ENCODE data around the gene LAYN. TPM values are rescaled to one million over a fixed set of nuclear protein-coding genes. Genes with fewer than 3 reads are reported as not detected.

Gene LAYN
- 10 to 100 TPM; 12.3 to 15.6 TPM for total RNA-seq

GRCh38 chr11:111540114-111540936, at the start of gene LAYN:
Gene LAYN, plus strand, starts transcription at chr11:111540720. Its CDS starts 124 bp downstream, at chr11:111540844.
- peaks cover 45% of the 10 kb centered on the region for H3K4me1 Mint-ChIP-seq (ENCODE audit: low read depth)
- ATAC-seq (replicated peaks in 1 of 2) (peak; percentile 59 to 65), DNase-seq (peak; percentile 71 to 73)
- H3K36me3 Mint-ChIP-seq (ENCODE audit: insufficient read depth in 2 of 2): no peaks in the 10 kb centered on the region
- H3K27me3 Mint-ChIP-seq (ENCODE audit: low read depth): peaks cover 61% of the 10 kb centered on the region
- H3K9me3 Mint-ChIP-seq: no peaks in the 10 kb centered on the region
- H3K27ac Mint-ChIP-seq: peak within 1 kb of the TSS; percentile 85
- peak within 1 kb of the TSS; percentile 79 to 86 for H3K4me3 Mint-ChIP-seq

GRCh38 chr11:111494040-111494439, 46.5 kb upstream of the LAYN start:
- H3K36me3 Mint-ChIP-seq (ENCODE audit: insufficient read depth in 2 of 2): no peaks in the 10 kb centered on the region
- no peaks in the 10 kb centered on the region for H3K4me1 Mint-ChIP-seq (ENCODE audit: low read depth)
- ATAC-seq (replicated peaks in 1 of 2): no peak
- no peak overlapping the region for H3K27ac Mint-ChIP-seq
- no peak overlapping the region for H3K4me3 Mint-ChIP-seq
- H3K9me3 Mint-ChIP-seq: no peaks in the 10 kb centered on the region
- H3K27me3 Mint-ChIP-seq (ENCODE audit: low read depth): peaks cover 44% of the 10 kb centered on the region
- DNase-seq: no peak

- DNase-seq (no peak), ATAC-seq (replicated peaks in 1 of 2) (no peak)
- Mint-ChIP-seq H3K4me3 (no peak overlapping the region), H3K36me3 (ENCODE audit: insufficient read depth in 2 of 2) (no peaks in the 10 kb centered on the region), H3K9me3 (no peaks in the 10 kb centered on the region), H3K4me1 (ENCODE audit: low read depth) (no peaks in the 10 kb centered on the region), H3K27ac (no peak overlapping the region), H3K27me3 (ENCODE audit: low read depth) (peaks cover 52% of the 10 kb centered on the region)
Measured at GRCh38 chr11:111499483-111499882, 41.0 kb upstream of the LAYN start.

- Mint-ChIP-seq H3K36me3 (ENCODE audit: insufficient read depth in 2 of 2) (no peaks in the 10 kb centered on the region), H3K27ac (no peak overlapping the region), H3K9me3 (no peaks in the 10 kb centered on the region), H3K27me3 (ENCODE audit: low read depth) (peaks cover 46% of the 10 kb centered on the region), H3K4me3 (no peak overlapping the region), H3K4me1 (ENCODE audit: low read depth) (no peaks in the 10 kb centered on the region)
- ATAC-seq (replicated peaks in 1 of 2) (no peak), DNase-seq (no peak)
Measured at GRCh38 chr11:111500481-111500880, 40.0 kb upstream of the LAYN start.

- DNase-seq: no peak
- no peak for ATAC-seq (replicated peaks in 1 of 2)
- Mint-ChIP-seq H3K4me1 (ENCODE audit: low read depth) (no peaks in the 10 kb centered on the region), H3K9me3 (no peaks in the 10 kb centered on the region), H3K4me3 (no peak overlapping the region), H3K36me3 (ENCODE audit: insufficient read depth in 2 of 2) (no peaks in the 10 kb centered on the region), H3K27ac (no peak overlapping the region), H3K27me3 (ENCODE audit: low read depth) (peaks cover 40% of the 10 kb centered on the region)
Measured at GRCh38 chr11:111502611-111503010, 37.9 kb upstream of the LAYN start.

- DNase-seq: no peak
- no peak overlapping the region for H3K27ac Mint-ChIP-seq
- H3K36me3 Mint-ChIP-seq (ENCODE audit: insufficient read depth in 2 of 2): no peaks in the 10 kb centered on the region
- peaks cover 49% of the 10 kb centered on the region for H3K27me3 Mint-ChIP-seq (ENCODE audit: low read depth)
- ATAC-seq (replicated peaks in 1 of 2): no peak
- peaks cover 19% of the 10 kb centered on the region for H3K4me1 Mint-ChIP-seq (ENCODE audit: low read depth)
- H3K9me3 Mint-ChIP-seq: no peaks in the 10 kb centered on the region
- H3K4me3 Mint-ChIP-seq: no peak overlapping the region
Measured at GRCh38 chr11:111510311-111510710, 30.2 kb upstream of the LAYN start.

GRCh38 chr11:111512296-111513239, 28.0 kb upstream of the LAYN start, which contains the start of gene BTG4:
Gene BTG4, minus strand, starts transcription at chr11:111512386. Its CDS starts 13,610 bp downstream, at chr11:111498776.
- peak; percentile 72 to 73 for ATAC-seq (replicated peaks in 1 of 2)

GRCh38 chr11:111513240-111513605, 27.3 kb upstream of the LAYN start:
- H3K4me1 Mint-ChIP-seq (ENCODE audit: low read depth): peaks cover 19% of the 10 kb centered on the region
- no peaks in the 10 kb centered on the region for H3K36me3 Mint-ChIP-seq (ENCODE audit: insufficient read depth in 2 of 2)
- ATAC-seq (replicated peaks in 1 of 2) (peak; percentile 46 to 59), DNase-seq (no peak)
- H3K9me3 Mint-ChIP-seq: no peaks in the 10 kb centered on the region
- H3K4me3 Mint-ChIP-seq: peak overlapping the region; percentile 55 to 72
- H3K27me3 Mint-ChIP-seq (ENCODE audit: low read depth): peaks cover 43% of the 10 kb centered on the region
- no peak overlapping the region for H3K27ac Mint-ChIP-seq

More at GRCh38 chr11:111512296-111513239, 28.0 kb upstream of the LAYN start, which contains the start of gene BTG4:
- DNase-seq: peak; percentile 38 to 43
- peaks cover 49% of the 10 kb centered on the region for H3K27me3 Mint-ChIP-seq (ENCODE audit: low read depth)
- H3K36me3 Mint-ChIP-seq (ENCODE audit: insufficient read depth in 2 of 2): no peaks in the 10 kb centered on the region
- peaks cover 19% of the 10 kb centered on the region for H3K4me1 Mint-ChIP-seq (ENCODE audit: low read depth)
- H3K4me3 Mint-ChIP-seq: peak within 1 kb of the TSS; percentile 83 to 87
- no peaks in the 10 kb centered on the region for H3K9me3 Mint-ChIP-seq
- no peak within 1 kb of the TSS for H3K27ac Mint-ChIP-seq

GRCh38 chr11:111514216-111515031, 26.1 kb upstream of the LAYN start, which contains the start of gene HOATZ:
Gene HOATZ, plus strand, starts transcription at chr11:111514778. Its CDS starts 7 bp downstream, at chr11:111514785.
- ATAC-seq (replicated peaks in 1 of 2) (peak; percentile 29 to 39), DNase-seq (peak in 1 of 2 donors; percentile 34)
- Mint-ChIP-seq H3K9me3 (no peaks in the 10 kb centered on the region), H3K27ac (no peak within 1 kb of the TSS), H3K4me3 (peak within 1 kb of the TSS; percentile 41 to 63), H3K27me3 (ENCODE audit: low read depth) (peaks cover 38% of the 10 kb centered on the region), H3K4me1 (ENCODE audit: low read depth) (peaks cover 26% of the 10 kb centered on the region), H3K36me3 (ENCODE audit: insufficient read depth in 2 of 2) (no peaks in the 10 kb centered on the region)

- H3K36me3 Mint-ChIP-seq (ENCODE audit: insufficient read depth in 2 of 2): no peaks in the 10 kb centered on the region
- H3K9me3 Mint-ChIP-seq: no peaks in the 10 kb centered on the region
- ATAC-seq (replicated peaks in 1 of 2) (no peak), DNase-seq (no peak)
- H3K27me3 Mint-ChIP-seq (ENCODE audit: low read depth): peaks cover 31% of the 10 kb centered on the region
- H3K4me3 Mint-ChIP-seq: no peak overlapping the region
- H3K27ac Mint-ChIP-seq: no peak overlapping the region
- H3K4me1 Mint-ChIP-seq (ENCODE audit: low read depth): peaks cover 26% of the 10 kb centered on the region
Measured at GRCh38 chr11:111515591-111515990, 24.9 kb upstream of the LAYN start.

GRCh38 chr11:111518668-111519067, 21.9 kb upstream of the LAYN start:
- Mint-ChIP-seq H3K4me3 (no peak overlapping the region), H3K4me1 (ENCODE audit: low read depth) (peaks cover 44% of the 10 kb centered on the region), H3K36me3 (ENCODE audit: insufficient read depth in 2 of 2) (no peaks in the 10 kb centered on the region), H3K9me3 (no peaks in the 10 kb centered on the region), H3K27ac (no peak overlapping the region), H3K27me3 (ENCODE audit: low read depth) (peaks cover 14% of the 10 kb centered on the region)
- no peak for DNase-seq
- ATAC-seq (replicated peaks in 1 of 2): peak in 1 of 2 donors; percentile 37

GRCh38 chr11:111520560-111520959, 20.0 kb upstream of the LAYN start:
- Mint-ChIP-seq H3K36me3 (ENCODE audit: insufficient read depth in 2 of 2) (no peaks in the 10 kb centered on the region), H3K9me3 (no peaks in the 10 kb centered on the region), H3K27ac (no peak overlapping the region), H3K4me1 (ENCODE audit: low read depth) (peaks cover 48% of the 10 kb centered on the region), H3K27me3 (ENCODE audit: low read depth) (peaks cover 9% of the 10 kb centered on the region), H3K4me3 (no peak overlapping the region)
- DNase-seq (no peak), ATAC-seq (replicated peaks in 1 of 2) (no peak)
